GM19463 (cell line): ENCODE measurements around the gene CDH18.

Experiments
- ATAC-seq: cut with Tn5 transposase; IDR thresholded peaks from one replicate; pipeline ENCODE4 v1.9.1; 2021; ENCODE audit warnings: mild to moderate bottlenecking, moderate library complexity; ENCODE audit not compliant: unreplicated experiment

Gene CDH18

GRCh38 chr5:19930451-19930850 lies 57.5 kb downstream of the CDH18 start:
- no peak for ATAC-seq

GRCh38 chr5:19928562-19929421 lies 59.2 kb downstream of the CDH18 start:
- ATAC-seq, result peak; percentile 83

GRCh38 chr5:19927919-19928318 lies 60.1 kb downstream of the CDH18 start:
- no peak for ATAC-seq

GRCh38 chr5:19927170-19927569 lies 60.8 kb downstream of the CDH18 start:
- ATAC-seq, result no peak

- no peak for ATAC-seq
Observed at GRCh38 chr5:19923742-19924141, 64.3 kb downstream of the CDH18 start.

- ATAC-seq, result no peak
Observed at GRCh38 chr5:19920761-19921160, 67.2 kb downstream of the CDH18 start.

- ATAC-seq, result no peak
Observed at GRCh38 chr5:19918780-19919179, 69.2 kb downstream of the CDH18 start.

GRCh38 chr5:19917588-19918122 lies 70.3 kb downstream of the CDH18 start:
- ATAC-seq, result no peak

GRCh38 chr5:19910136-19910535 lies 77.9 kb downstream of the CDH18 start:
- ATAC-seq, result no peak

- no peak for ATAC-seq
Observed at GRCh38 chr5:19904766-19905165, 83.2 kb downstream of the CDH18 start.

GRCh38 chr5:19903611-19904010 lies 84.4 kb downstream of the CDH18 start:
- ATAC-seq, result no peak

GRCh38 chr5:19902316-19902934 lies 85.6 kb downstream of the CDH18 start:
- no peak for ATAC-seq

GRCh38 chr5:19900269-19900668 lies 87.7 kb downstream of the CDH18 start:
- no peak for ATAC-seq

GRCh38 chr5:19891658-19892057 lies 96.3 kb downstream of the CDH18 start:
- no peak for ATAC-seq

GRCh38 chr5:19886123-19886917 lies 101.7 kb downstream of the CDH18 start:
- ATAC-seq, result no peak

- no peak for ATAC-seq
Observed at GRCh38 chr5:19885040-19885824, 102.8 kb downstream of the CDH18 start.

- ATAC-seq, result no peak
Observed at GRCh38 chr5:19880859-19881436, 107.1 kb downstream of the CDH18 start.

GRCh38 chr5:19880458-19880857 lies 107.5 kb downstream of the CDH18 start:
- ATAC-seq, result no peak

- ATAC-seq, result no peak
Observed at GRCh38 chr5:19874811-19875210, 113.2 kb downstream of the CDH18 start.

- no peak for ATAC-seq
Observed at GRCh38 chr5:19866090-19866450, 121.9 kb downstream of the CDH18 start.
